CD4-positive, alpha-beta T cell treated with Interleukin-17A for 4 hours (primary cell): Measurements from ENCODE around the gene CTXN2.

Source experiments
- DNase-seq: peaks from one replicate; pipeline ENCODE4 v3.0.0-alpha.2; 2020; ENCODE audit warnings: mixed read lengths

The CTXN2 gene

GRCh38 chr15:48225771-48226170 lies 34.3 kb downstream of the CTXN2 start:
- no peak for DNase-seq

GRCh38 chr15:48230498-48230897 lies 39.0 kb downstream of the CTXN2 start:
- DNase-seq = no peak

- no peak for DNase-seq
These were observed 41.8 kb downstream of the CTXN2 start for GRCh38 chr15:48233246-48233645.

GRCh38 chr15:48239334-48239733 lies 47.9 kb downstream of the CTXN2 start:
- no peak for DNase-seq

- no peak for DNase-seq
These were observed 50.5 kb downstream of the CTXN2 start for GRCh38 chr15:48242015-48242414.

- DNase-seq = no peak
These were observed 51.1 kb downstream of the CTXN2 start for GRCh38 chr15:48242535-48242934.

GRCh38 chr15:48244921-48245320 lies 53.5 kb downstream of the CTXN2 start:
- no peak for DNase-seq

- no peak for DNase-seq
These were observed 56.9 kb downstream of the CTXN2 start for GRCh38 chr15:48248414-48248813.

GRCh38 chr15:48250640-48251076 lies 59.2 kb downstream of the CTXN2 start:
- no peak for DNase-seq

GRCh38 chr15:48253172-48253571 lies 61.7 kb downstream of the CTXN2 start:
- DNase-seq = no peak
